RKO (cell line): ENCODE measurements around the gene MAPKAP1.

ENCODE experiments used
- DNase-seq: peaks from one replicate; pipeline ENCODE4 v3.0.0-alpha.2; 2016; ENCODE audit warnings: low spot score

Gene MAPKAP1

GRCh38 chr9:125479846-125480615 is 227.0 kb downstream of the MAPKAP1 start:
- DNase-seq = no peak

- no peak for DNase-seq
Observed at GRCh38 chr9:125477089-125477544, 229.9 kb downstream of the MAPKAP1 start.

- DNase-seq = no peak
Observed at GRCh38 chr9:125476645-125477044, 230.4 kb downstream of the MAPKAP1 start.

GRCh38 chr9:125475385-125475784 is 231.6 kb downstream of the MAPKAP1 start:
- no peak for DNase-seq

- DNase-seq = no peak
Observed at GRCh38 chr9:125472926-125473701, 233.9 kb downstream of the MAPKAP1 start.

- DNase-seq = no peak
Observed at GRCh38 chr9:125472562-125472925, 234.5 kb downstream of the MAPKAP1 start.

- no peak for DNase-seq
Observed at GRCh38 chr9:125470767-125471580, 236.0 kb downstream of the MAPKAP1 start.

- DNase-seq = no peak
Observed at GRCh38 chr9:125470189-125470588, 236.8 kb downstream of the MAPKAP1 start.

GRCh38 chr9:125468646-125469045 is 238.4 kb downstream of the MAPKAP1 start:
- no peak for DNase-seq

GRCh38 chr9:125467116-125467740 is 239.8 kb downstream of the MAPKAP1 start:
- DNase-seq = no peak

GRCh38 chr9:125466411-125466810 is 240.6 kb downstream of the MAPKAP1 start:
- no peak for DNase-seq

- DNase-seq = no peak
Observed at GRCh38 chr9:125464591-125465385, 242.2 kb downstream of the MAPKAP1 start.

GRCh38 chr9:125463926-125464325 is 243.1 kb downstream of the MAPKAP1 start:
- DNase-seq = no peak

GRCh38 chr9:125462861-125463291 is 244.1 kb downstream of the MAPKAP1 start:
- no peak for DNase-seq

GRCh38 chr9:125461636-125462190 is 245.3 kb downstream of the MAPKAP1 start:
- DNase-seq = no peak

- peak; percentile 40 for DNase-seq
Observed at GRCh38 chr9:125460883-125461635, 245.9 kb downstream of the MAPKAP1 start.

GRCh38 chr9:125460346-125460745 is 246.7 kb downstream of the MAPKAP1 start:
- no peak for DNase-seq

GRCh38 chr9:125457357-125457756 is 249.7 kb downstream of the MAPKAP1 start:
- no peak for DNase-seq

- DNase-seq = no peak
Observed at GRCh38 chr9:125455876-125456275, 251.1 kb downstream of the MAPKAP1 start.

GRCh38 chr9:125455132-125455531 is 251.9 kb downstream of the MAPKAP1 start:
- no peak for DNase-seq
